ENCODE measurements around the gene MRPL53. TPM values are rescaled to one million over a fixed set of nuclear protein-coding genes. Genes with fewer than 3 reads are reported as not detected.

Gene MRPL53
- total and polyA plus RNA-seq, 2 of the 13 experiments (the other 11 are each of a cell fraction or from before 2014, with no cell fraction given): 34.3 to 51.9 TPM

DNA sequence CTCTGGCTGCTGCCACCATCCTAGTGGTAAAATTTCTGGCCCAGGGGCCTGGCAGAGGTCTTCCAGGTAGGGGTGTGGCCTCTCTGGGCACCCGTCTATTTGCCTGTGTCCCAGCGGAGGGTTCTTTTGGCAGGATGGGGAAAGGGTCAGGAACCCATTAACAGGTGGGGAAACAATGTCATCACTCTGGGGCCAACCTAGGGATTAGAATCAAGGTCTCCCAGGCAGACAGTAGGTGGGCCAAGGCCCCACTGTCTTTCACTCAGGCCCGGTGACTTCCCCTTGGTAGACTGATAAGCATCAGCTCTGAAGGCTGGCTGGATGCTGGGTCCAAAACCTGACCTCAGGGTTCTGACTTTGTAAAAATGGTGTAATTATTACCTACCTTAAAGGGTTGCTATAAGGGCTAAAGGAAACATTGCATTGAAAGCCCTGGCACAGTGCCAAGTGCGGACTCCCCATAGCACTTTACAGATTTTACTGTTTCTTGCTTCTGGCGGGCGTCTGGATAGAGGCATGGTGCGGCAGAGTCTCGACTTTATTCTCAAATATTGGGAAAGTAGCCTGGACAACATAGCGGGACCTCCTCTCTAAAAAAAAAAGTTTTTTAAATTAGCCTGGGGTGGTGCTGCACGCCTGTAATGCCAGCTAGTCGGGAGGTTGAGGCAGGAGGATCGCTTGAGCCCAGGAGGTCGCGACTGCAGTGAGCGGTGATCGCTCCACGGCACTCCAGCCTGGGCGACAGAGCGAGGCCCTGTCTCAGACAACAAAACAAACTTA lies 24.7 kb upstream of the MRPL53 start (continued):
- TF ChIP-seq, protein P1, sequence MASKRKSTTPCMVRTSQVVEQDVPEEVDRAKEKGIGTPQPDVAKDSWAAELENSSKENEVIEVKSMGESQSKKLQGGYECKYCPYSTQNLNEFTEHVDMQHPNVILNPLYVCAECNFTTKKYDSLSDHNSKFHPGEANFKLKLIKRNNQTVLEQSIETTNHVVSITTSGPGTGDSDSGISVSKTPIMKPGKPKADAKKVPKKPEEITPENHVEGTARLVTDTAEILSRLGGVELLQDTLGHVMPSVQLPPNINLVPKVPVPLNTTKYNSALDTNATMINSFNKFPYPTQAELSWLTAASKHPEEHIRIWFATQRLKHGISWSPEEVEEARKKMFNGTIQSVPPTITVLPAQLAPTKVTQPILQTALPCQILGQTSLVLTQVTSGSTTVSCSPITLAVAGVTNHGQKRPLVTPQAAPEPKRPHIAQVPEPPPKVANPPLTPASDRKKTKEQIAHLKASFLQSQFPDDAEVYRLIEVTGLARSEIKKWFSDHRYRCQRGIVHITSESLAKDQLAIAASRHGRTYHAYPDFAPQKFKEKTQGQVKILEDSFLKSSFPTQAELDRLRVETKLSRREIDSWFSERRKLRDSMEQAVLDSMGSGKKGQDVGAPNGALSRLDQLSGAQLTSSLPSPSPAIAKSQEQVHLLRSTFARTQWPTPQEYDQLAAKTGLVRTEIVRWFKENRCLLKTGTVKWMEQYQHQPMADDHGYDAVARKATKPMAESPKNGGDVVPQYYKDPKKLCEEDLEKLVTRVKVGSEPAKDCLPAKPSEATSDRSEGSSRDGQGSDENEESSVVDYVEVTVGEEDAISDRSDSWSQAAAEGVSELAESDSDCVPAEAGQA (IDR thresholded peaks at IDR 0.05; ENCODE audit: low read depth): no peak
- TF ChIP-seq, protein P1 (CRISPR knock-in tag; IDR thresholded peaks at IDR 0.05; ENCODE audit: borderline replicate concordance): no peak
- TF ChIP-seq CAMTA2 (CRISPR knock-in tag; IDR thresholded peaks at IDR 0.05; ENCODE audit: borderline replicate concordance): peak; percentile 72; the same call in 1 of the 2 replicates
- TF ChIP-seq MEIS1 (CRISPR knock-in tag; IDR thresholded peaks at IDR 0.05; ENCODE audit: borderline replicate concordance): peak; percentile 78; the same call in 1 of the 2 replicates
- TF ChIP-seq, protein P2, sequence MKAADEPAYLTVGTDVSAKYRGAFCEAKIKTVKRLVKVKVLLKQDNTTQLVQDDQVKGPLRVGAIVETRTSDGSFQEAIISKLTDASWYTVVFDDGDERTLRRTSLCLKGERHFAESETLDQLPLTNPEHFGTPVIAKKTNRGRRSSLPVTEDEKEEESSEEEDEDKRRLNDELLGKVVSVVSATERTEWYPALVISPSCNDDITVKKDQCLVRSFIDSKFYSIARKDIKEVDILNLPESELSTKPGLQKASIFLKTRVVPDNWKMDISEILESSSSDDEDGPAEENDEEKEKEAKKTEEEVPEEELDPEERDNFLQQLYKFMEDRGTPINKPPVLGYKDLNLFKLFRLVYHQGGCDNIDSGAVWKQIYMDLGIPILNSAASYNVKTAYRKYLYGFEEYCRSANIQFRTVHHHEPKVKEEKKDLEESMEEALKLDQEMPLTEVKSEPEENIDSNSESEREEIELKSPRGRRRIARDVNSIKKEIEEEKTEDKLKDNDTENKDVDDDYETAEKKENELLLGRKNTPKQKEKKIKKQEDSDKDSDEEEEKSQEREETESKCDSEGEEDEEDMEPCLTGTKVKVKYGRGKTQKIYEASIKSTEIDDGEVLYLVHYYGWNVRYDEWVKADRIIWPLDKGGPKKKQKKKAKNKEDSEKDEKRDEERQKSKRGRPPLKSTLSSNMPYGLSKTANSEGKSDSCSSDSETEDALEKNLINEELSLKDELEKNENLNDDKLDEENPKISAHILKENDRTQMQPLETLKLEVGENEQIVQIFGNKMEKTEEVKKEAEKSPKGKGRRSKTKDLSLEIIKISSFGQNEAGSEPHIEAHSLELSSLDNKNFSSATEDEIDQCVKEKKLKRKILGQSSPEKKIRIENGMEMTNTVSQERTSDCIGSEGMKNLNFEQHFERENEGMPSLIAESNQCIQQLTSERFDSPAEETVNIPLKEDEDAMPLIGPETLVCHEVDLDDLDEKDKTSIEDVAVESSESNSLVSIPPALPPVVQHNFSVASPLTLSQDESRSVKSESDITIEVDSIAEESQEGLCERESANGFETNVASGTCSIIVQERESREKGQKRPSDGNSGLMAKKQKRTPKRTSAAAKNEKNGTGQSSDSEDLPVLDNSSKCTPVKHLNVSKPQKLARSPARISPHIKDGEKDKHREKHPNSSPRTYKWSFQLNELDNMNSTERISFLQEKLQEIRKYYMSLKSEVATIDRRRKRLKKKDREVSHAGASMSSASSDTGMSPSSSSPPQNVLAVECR (CRISPR knock-in tag; IDR thresholded peaks at IDR 0.05; ENCODE audit: borderline replicate concordance): no peak
- no peak for TF ChIP-seq NONO (IDR thresholded peaks at IDR 0.05)
- TF ChIP-seq NONO (CRISPR knock-in tag; conservative IDR thresholded peaks at IDR 0.05): peak; percentile 82
- TF ChIP-seq, protein P3, sequence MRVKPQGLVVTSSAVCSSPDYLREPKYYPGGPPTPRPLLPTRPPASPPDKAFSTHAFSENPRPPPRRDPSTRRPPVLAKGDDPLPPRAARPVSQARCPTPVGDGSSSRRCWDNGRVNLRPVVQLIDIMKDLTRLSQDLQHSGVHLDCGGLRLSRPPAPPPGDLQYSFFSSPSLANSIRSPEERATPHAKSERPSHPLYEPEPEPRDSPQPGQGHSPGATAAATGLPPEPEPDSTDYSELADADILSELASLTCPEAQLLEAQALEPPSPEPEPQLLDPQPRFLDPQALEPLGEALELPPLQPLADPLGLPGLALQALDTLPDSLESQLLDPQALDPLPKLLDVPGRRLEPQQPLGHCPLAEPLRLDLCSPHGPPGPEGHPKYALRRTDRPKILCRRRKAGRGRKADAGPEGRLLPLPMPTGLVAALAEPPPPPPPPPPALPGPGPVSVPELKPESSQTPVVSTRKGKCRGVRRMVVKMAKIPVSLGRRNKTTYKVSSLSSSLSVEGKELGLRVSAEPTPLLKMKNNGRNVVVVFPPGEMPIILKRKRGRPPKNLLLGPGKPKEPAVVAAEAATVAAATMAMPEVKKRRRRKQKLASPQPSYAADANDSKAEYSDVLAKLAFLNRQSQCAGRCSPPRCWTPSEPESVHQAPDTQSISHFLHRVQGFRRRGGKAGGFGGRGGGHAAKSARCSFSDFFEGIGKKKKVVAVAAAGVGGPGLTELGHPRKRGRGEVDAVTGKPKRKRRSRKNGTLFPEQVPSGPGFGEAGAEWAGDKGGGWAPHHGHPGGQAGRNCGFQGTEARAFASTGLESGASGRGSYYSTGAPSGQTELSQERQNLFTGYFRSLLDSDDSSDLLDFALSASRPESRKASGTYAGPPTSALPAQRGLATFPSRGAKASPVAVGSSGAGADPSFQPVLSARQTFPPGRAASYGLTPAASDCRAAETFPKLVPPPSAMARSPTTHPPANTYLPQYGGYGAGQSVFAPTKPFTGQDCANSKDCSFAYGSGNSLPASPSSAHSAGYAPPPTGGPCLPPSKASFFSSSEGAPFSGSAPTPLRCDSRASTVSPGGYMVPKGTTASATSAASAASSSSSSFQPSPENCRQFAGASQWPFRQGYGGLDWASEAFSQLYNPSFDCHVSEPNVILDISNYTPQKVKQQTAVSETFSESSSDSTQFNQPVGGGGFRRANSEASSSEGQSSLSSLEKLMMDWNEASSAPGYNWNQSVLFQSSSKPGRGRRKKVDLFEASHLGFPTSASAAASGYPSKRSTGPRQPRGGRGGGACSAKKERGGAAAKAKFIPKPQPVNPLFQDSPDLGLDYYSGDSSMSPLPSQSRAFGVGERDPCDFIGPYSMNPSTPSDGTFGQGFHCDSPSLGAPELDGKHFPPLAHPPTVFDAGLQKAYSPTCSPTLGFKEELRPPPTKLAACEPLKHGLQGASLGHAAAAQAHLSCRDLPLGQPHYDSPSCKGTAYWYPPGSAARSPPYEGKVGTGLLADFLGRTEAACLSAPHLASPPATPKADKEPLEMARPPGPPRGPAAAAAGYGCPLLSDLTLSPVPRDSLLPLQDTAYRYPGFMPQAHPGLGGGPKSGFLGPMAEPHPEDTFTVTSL (CRISPR knock-in tag; IDR thresholded peaks at IDR 0.05; ENCODE audit: borderline replicate concordance): peak; percentile 14; the same call in 1 of the 2 replicates
- TF ChIP-seq RBM39 (IDR thresholded peaks at IDR 0.05; ENCODE audit: low read depth, low read length, poor library complexity, severe bottlenecking): no peak

All from HepG2 (cell line).